ENCODE measurements around the gene LCMT1.
"Not testable (repeated sequence)": the region's sequence is repeated elsewhere in the genome, so short reads cannot be mapped to it uniquely, and the experiment has no call there.

The LCMT1 gene

GRCh38 chr16:25111403-25112166, at the start of gene LCMT1:
TSS of gene LCMT1 (plus strand) at chr16:25111742. CDS start at chr16:25111884, 142 bp downstream.
- peak; percentile 93 for DNase-seq

DNA sequence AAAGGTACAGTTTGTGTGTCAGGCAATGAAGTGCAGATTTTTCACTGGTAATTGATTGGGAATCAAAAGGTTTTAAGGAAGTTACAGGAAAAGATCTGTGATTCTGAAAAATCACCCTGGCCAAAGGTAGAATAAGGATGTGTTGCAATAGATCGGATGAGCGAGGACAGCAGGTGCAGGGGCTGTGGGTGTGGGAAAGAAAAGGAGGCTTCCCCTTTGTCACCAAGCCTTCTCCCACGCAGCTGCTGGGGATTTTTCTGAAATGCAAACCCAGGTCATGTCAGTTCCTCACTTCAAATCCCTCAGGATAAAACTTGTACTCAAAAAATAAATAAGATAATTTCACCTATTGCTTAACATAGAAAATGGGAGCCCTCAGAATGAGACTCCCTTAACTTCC, 48.4 kb upstream of the LCMT1 start:
- no peak for DNase-seq

- no peak for DNase-seq
Measured at GRCh38 chr16:25063865-25064264, 47.7 kb upstream of the LCMT1 start.

GRCh38 chr16:25064281-25064680, 47.3 kb upstream of the LCMT1 start:
- DNase-seq: not testable (repeated sequence)

DNA sequence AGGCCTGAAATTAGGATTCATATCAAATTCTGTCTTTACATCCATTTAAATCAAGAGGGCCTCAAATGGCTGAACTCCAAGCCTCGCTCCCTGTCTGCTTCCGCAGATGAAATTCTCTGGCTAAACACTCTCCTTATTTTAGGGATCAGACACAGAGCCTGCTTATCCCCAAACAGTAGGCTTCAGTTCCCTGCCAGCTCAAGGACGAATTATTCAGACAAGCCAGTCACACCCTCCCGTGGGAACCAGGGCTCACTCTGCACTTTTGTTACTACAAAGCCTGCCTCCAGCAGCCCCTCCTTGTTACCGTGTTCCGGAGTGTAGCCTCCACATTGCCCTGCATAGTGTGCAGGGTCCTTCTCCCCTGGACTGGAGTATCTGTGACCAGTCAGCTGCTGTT, 46.6 kb upstream of the LCMT1 start:
- no peak for DNase-seq

GRCh38 chr16:25065899-25066298, 45.6 kb upstream of the LCMT1 start:
- no peak for DNase-seq

DNA sequence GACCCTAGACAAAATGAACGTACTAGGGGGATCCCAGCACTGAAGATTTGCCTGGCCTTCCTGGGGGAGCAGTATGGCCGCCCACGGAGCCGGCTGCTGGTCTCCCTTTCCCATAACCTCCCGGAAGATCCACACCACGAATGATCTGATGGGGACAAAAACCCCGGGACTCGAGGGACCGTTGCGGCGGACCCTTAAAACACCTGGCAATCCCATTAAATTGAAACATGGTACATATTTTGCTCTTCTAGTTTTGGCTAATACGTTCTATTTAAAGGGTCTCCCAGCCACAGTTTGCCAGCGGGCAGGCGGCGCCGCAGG, 45.2 kb upstream of the LCMT1 start:
- DNase-seq: no peak

DNA sequence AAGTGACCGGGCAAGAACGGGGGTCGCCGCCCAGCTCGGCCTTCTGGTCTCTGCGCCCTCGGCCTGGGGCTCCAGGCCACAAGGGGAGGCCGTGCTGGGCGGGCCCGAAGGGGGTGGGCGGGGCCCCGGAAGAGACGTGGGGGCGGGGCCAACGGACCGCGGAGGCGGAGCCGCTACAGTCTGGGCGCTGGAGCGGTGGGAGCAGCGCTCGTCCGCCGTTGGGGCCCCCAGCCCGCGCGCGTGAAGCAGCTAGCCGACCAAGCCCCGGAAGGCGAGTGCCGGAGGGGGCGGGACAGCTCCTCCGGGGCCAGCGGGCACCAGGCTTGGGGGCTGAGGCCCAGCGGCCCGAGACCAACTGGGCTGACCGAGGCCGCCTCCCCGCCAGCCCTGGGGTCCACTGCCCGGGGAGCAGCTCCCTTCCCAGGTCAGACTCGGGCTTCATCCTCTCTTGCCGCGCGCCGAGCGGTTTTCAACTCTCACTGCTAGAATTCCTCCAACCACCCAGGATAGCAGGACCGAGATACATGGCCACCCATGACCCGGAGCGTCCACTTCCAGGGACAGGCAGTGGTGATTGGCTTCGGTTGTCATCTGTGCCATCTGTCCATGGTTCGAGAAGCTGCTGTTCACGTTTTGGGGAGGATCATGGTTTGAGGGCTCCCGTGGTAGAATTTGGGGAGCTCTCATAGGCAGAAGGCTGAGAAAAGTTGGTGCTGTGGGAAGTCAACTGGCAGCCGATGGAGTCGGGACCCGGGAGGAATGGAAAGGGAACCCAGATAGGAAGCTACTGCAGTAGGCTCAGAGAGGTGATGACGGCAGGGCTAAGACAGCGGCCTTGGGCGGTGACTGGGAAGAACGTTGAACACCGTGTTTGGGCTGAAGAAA, 44.6 kb upstream of the LCMT1 start:
- no peak for DNase-seq

DNA sequence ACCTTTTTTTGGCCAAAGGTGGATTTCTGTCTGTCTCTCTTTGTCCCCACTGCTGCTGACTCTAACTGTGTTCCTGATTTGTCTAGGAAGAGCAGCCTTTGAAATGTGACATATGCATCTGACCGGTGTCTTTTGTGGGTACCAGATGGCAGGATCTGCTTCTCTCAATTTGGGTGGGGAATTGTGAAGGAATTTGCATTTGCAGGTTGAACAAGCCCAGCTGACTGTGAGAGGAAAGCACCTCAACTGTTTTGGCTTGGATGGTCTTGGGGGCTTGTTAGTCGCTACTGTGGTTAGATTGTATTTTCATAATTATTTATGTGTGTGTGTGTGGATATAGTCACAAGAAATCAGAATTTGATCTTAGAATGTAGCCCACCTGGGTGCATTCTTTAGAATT, 37.7 kb upstream of the LCMT1 start:
- no peak for DNase-seq

GRCh38 chr16:25078386-25078978, 33.1 kb upstream of the LCMT1 start:
- DNase-seq: no peak

- DNase-seq: no peak
Measured at GRCh38 chr16:25079637-25080378, 31.7 kb upstream of the LCMT1 start.

- no peak for DNase-seq
Measured at GRCh38 chr16:25080420-25081131, 31.0 kb upstream of the LCMT1 start.

GRCh38 chr16:25081702-25082101, 29.8 kb upstream of the LCMT1 start:
- no peak for DNase-seq

DNA sequence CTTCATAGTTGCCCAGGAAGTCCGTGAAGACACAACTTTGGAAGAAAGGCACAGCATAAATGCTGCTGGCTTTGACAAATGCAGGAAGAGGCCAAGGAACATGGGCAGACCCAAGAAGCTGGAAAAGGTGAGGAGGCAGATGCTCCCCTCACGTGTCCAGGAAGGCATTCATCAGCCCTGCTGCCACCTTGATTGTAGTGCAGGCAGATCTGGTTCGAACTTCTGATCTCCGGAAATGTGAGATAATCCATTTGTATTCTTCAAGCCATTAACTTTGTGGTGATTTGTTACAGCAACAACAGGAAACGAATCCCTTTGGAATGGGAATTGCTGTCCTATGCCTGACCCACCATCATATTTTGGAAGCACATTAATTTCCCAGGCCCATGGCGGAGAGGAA, 28.5 kb upstream of the LCMT1 start:
- no peak for DNase-seq

GRCh38 chr16:25083701-25084100, 27.8 kb upstream of the LCMT1 start:
- no peak for DNase-seq

DNA sequence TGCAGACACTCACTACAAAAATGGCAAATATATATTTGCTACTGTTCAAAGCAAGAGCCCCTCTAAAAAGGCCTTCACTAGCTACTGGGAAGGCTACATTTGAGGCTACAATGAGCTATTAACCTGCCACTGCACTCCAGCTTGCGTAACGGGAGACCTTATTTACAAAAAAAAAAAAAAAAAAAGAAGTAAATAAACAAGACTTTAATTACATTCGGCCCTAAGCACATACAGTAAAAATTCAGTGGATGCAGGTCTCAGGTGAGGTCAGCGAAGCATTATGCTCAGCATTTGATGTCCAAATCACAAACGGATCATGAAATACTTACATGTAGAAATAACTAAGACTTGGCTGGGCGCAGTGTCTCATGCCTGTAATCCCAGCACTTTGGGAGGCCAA, 26.7 kb upstream of the LCMT1 start:
- no peak for DNase-seq

- no peak for DNase-seq
Measured at GRCh38 chr16:25087761-25088160, 23.8 kb upstream of the LCMT1 start.

- no peak for DNase-seq
Measured at GRCh38 chr16:25089351-25089750, 22.2 kb upstream of the LCMT1 start.

GRCh38 chr16:25092441-25092840, 19.1 kb upstream of the LCMT1 start:
- DNase-seq: no peak

DNA sequence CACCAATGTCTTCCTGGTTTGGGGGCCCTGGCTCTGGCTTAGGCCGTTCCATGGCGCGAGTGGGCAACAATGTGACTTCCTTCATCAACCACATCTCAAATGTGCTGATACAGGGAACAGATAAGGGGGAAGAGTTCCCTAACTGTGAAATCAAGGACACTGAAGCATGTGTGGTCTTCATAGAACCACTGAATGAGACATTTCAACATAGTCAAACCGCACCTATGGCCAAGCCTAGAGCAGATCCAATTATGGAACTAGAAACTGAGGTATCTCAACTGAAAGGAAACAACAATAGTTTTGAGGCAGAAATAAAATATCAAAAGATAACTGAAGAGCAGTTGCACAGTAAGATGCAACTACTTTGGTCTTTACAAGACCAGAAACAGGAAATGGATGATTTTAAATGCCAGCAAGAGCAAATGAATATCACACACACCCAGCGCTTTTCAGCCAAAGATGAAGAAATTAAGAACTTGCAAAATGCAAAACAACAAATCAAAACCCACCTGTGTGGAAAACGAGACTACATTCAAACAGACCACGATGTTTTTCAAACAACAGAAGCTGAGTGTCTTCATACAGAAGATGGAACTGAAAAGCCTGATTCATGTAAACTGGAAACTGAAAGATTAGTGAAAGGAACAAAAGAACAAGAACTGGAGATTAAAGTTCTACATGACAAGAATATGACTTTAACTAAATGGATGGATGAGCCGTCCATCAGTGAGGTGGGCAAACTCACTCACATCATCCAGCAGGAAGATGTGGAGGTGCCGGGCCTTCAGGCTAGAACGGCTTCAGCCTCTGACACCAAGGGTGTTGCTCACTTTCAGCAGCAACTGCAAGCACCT, 18.1 kb upstream of the LCMT1 start:
- DNase-seq: no peak

DNA sequence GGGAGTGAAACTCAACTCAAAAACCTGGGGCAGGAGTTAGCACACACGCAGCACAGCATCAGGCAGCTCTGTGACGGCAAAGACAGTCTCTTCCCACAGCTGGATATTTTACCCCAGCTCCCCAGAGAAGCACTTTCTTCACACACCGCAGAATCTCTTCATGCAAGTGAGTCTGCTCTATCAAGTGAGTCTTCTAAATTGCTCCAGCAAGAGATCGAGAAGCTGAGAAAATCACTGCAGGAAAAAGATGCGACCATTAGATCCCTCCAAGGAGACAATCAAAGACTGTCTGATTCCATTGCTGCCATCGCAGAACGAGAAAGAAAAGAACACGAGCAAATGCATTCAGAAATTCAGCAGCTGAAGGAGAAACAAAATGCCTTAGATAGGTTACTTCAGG, 16.9 kb upstream of the LCMT1 start:
- DNase-seq: no peak

DNA sequence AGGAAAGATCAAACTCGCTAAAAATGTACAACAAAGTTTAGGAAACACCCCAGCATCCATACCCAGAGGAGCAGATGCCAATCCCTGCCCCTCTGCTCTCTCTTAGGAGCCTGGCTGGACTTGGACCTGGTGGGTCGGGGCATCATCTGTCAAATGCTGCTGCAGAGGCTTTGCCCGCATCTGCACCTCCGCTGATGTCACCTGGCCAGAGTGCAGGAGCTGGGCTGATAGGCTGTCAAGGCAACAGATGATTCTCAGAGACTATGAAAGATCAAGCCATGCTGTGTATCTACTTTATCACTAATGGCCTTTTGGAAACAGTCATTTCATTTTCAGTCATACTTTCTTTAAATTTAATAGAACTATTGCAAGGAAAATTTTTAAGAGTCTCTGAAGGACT, 15.9 kb upstream of the LCMT1 start:
- DNase-seq: no peak
